ENCODE results near the gene TCF12. TPM values are rescaled to one million over a fixed set of nuclear protein-coding genes. Genes with fewer than 3 reads are reported as not detected.

Gene TCF12
- total RNA-seq, 1 donor from 2014 or later = 93.0 TPM

GRCh38 chr15:57109005-57109404, 190.6 kb downstream of the TCF12 start:
- no peak for TF ChIP-seq CTCF (IDR thresholded peaks at IDR 0.05)
- Histone ChIP-seq H3K27me3 (ENCODE audit: low read depth) (no peaks in the 10 kb centered on the region), H3K4me1 (peaks cover 6% of the 10 kb centered on the region), H3K27ac (no peak overlapping the region), H3K9me3 (no peaks in the 10 kb centered on the region), H3K36me3 (no peaks in the 10 kb centered on the region), H3K4me3 (no peak overlapping the region)
- intact Hi-C loops (cut with DNase I) = no loop called here
- DNase-seq (no peak), ATAC-seq (no peak)

- no peaks in the 10 kb centered on the region for H3K9me3 ChIP-seq
- DNase-seq (no peak), ATAC-seq (no peak)
- intact Hi-C loops (cut with DNase I) = no loop called here
- H3K4me1 ChIP-seq = peaks cover 17% of the 10 kb centered on the region
- TF ChIP-seq CTCF (IDR thresholded peaks at IDR 0.05) = no peak
- no peak overlapping the region for H3K27ac ChIP-seq
- no peaks in the 10 kb centered on the region for H3K36me3 ChIP-seq
- no peak overlapping the region for H3K4me3 ChIP-seq
- no peaks in the 10 kb centered on the region for H3K27me3 ChIP-seq (ENCODE audit: low read depth)
These were observed 192.6 kb downstream of the TCF12 start for GRCh38 chr15:57111002-57111401.

GRCh38 chr15:57112178-57112577, 193.7 kb downstream of the TCF12 start:
- intact Hi-C loops (cut with DNase I) = no loop called here
- H3K9me3 ChIP-seq = no peaks in the 10 kb centered on the region
- no peaks in the 10 kb centered on the region for H3K27me3 ChIP-seq (ENCODE audit: low read depth)
- ATAC-seq (no peak), DNase-seq (no peak)
- H3K4me3 ChIP-seq = no peak overlapping the region
- H3K27ac ChIP-seq = no peak overlapping the region
- H3K4me1 ChIP-seq = peaks cover 17% of the 10 kb centered on the region
- no peak for TF ChIP-seq CTCF (IDR thresholded peaks at IDR 0.05)
- H3K36me3 ChIP-seq = no peaks in the 10 kb centered on the region

GRCh38 chr15:57114070-57114469, 195.6 kb downstream of the TCF12 start:
- Histone ChIP-seq H3K4me3 (no peak overlapping the region), H3K27me3 (ENCODE audit: low read depth) (no peaks in the 10 kb centered on the region), H3K36me3 (no peaks in the 10 kb centered on the region), H3K27ac (no peak overlapping the region), H3K9me3 (no peaks in the 10 kb centered on the region), H3K4me1 (peaks cover 28% of the 10 kb centered on the region)
- intact Hi-C loops (cut with DNase I) = no loop called here
- TF ChIP-seq CTCF (IDR thresholded peaks at IDR 0.05) = no peak
- ATAC-seq = peak; percentile 70 to 71
- DNase-seq = no peak

- no peak for TF ChIP-seq CTCF (IDR thresholded peaks at IDR 0.05)
- ATAC-seq (no peak), DNase-seq (no peak)
- intact Hi-C loops (cut with DNase I) = no loop called here
- Histone ChIP-seq H3K9me3 (no peaks in the 10 kb centered on the region), H3K36me3 (no peaks in the 10 kb centered on the region), H3K27me3 (ENCODE audit: low read depth) (no peaks in the 10 kb centered on the region), H3K4me3 (no peak overlapping the region), H3K27ac (no peak overlapping the region), H3K4me1 (peaks cover 38% of the 10 kb centered on the region)
These were observed 199.8 kb downstream of the TCF12 start for GRCh38 chr15:57118013-57118799.
